Activated CD8-positive, alpha-beta T cell treated with anti-CD3 and anti-CD28 coated beads for 36 hours (primary cell): ENCODE data around the gene STT3A. TPM values are rescaled to one million over a fixed set of nuclear protein-coding genes. Genes with fewer than 3 reads are reported as not detected.

ENCODE experiments used
- ATAC-seq: fragments of 200-7000 bp; cut with Tn5 transposase; one replicate; pipeline ENCODE4 v1.10.0; 2021; ENCODE audit warnings: mild to moderate bottlenecking, moderate library complexity
- CTCF ChIA-PET: fragments of 350-600 bp; sonication (Branson Sonifier 250); formaldehyde crosslinking; loops from one replicate; lab custom pipeline; 2021; ENCODE audit warnings: antibody characterized with exemption; lab: Charles Lee
- POLR2A ChIA-PET: fragments of 350-600 bp; sonication (Branson Sonifier 250); formaldehyde crosslinking; loops from one replicate; lab custom pipeline; 2021; ENCODE audit warnings: antibody characterized with exemption; lab: Charles Lee
- DNase-seq: peaks from one replicate; pipeline ENCODE4 v3.0.0-alpha.2; 2020
- H3K27ac Mint-ChIP-seq: one replicate; pipeline ENCODE4 v1.8.0; 2021; ENCODE audit warnings: mild to moderate bottlenecking, mixed read lengths
- H3K27me3 Mint-ChIP-seq: one replicate; pipeline ENCODE4 v1.8.0; 2021; ENCODE audit warnings: mixed read lengths
- H3K36me3 Mint-ChIP-seq: one replicate; pipeline ENCODE4 v1.8.0; 2021; ENCODE audit warnings: low read depth, mixed read lengths
- H3K4me1 Mint-ChIP-seq: one replicate; pipeline ENCODE4 v1.8.0; 2021; ENCODE audit warnings: low read depth, mixed read lengths
- H3K4me3 Mint-ChIP-seq: one replicate; pipeline ENCODE4 v1.8.0; 2021; ENCODE audit warnings: mild to moderate bottlenecking, moderate library complexity, mixed read lengths
- H3K9me3 Mint-ChIP-seq: one replicate; pipeline ENCODE4 v1.8.0; 2021; ENCODE audit warnings: mixed read lengths
- CTCF ChIP-seq: fragments of 200-600 bp; IDR thresholded peaks from one replicate; pipeline ENCODE4 v1.8.0; 2022; ENCODE audit warnings: antibody characterized with exemption, mild to moderate bottlenecking
- intact Hi-C: fragments of 100-400 bp; cut with micrococcal nuclease; formaldehyde crosslinking; loops from one replicate; pipeline ENCODE4 v1.10.0; 2022
- total RNA-seq, 2 experiments: library from RNA; stranded (reverse); gene quantifications; one replicate each; pipeline ENCODE4 v1.2.3, GENCODE V29; 2021

STT3A gene
- total RNA-seq, 2 experiments from 2014 or later: 111 to 114 TPM

- intact Hi-C loops: loop anchor here (10.0 kb wide), 1 partner anchor 248 kb away; no protein-coding TSS in a partner anchor
- ChIA-PET CTCF (interaction anchor here (0.9 to 2.8 kb wide), 6 partner anchors 9 to 33 kb away, joined by 3 to 8 read pairs (median 4); no protein-coding TSS in a partner anchor), POLR2A (interaction anchor here (0.6 to 5.7 kb wide), 10 partner anchors 10 to 173 kb away, joined by 3 to 43 read pairs (median 6); partner anchors contain the start of genes EI24 and STT3A)
- no peaks in the 10 kb centered on the region for H3K9me3 Mint-ChIP-seq
- H3K27ac Mint-ChIP-seq: peak overlapping the region; percentile 97
- TF ChIP-seq CTCF: peak; percentile 64
- peaks cover 50% of the 10 kb centered on the region for H3K36me3 Mint-ChIP-seq
- ATAC-seq (peak; percentile 48), DNase-seq (peak; percentile 50)
- H3K27me3 Mint-ChIP-seq: no peaks in the 10 kb centered on the region
- peak overlapping the region; percentile 93 for H3K4me3 Mint-ChIP-seq
- peaks cover 22% of the 10 kb centered on the region for H3K4me1 Mint-ChIP-seq
These were observed 33.8 kb downstream of the STT3A start for GRCh38 chr11:125626288-125626950.

GRCh38 chr11:125627236-125627910 lies 34.7 kb downstream of the STT3A start:
- peaks cover 46% of the 10 kb centered on the region for H3K36me3 Mint-ChIP-seq
- TF ChIP-seq CTCF: no peak
- POLR2A ChIA-PET: interaction anchor here (0.6 to 5.7 kb wide), 3 partner anchors 13 to 153 kb away, joined by 3 to 43 read pairs (median 3); partner anchors contain the start of gene STT3A
- DNase-seq: no peak
- H3K9me3 Mint-ChIP-seq: no peaks in the 10 kb centered on the region
- ATAC-seq: no peak
- CTCF ChIA-PET: interaction anchor here (0.7 to 2.8 kb wide), 5 partner anchors 10 to 28 kb away, joined by 3 to 8 read pairs (median 4); no protein-coding TSS in a partner anchor
- peaks cover 23% of the 10 kb centered on the region for H3K4me1 Mint-ChIP-seq
- peak overlapping the region; percentile 93 for H3K4me3 Mint-ChIP-seq
- H3K27me3 Mint-ChIP-seq: no peaks in the 10 kb centered on the region
- intact Hi-C loops: loop anchor here (10.0 kb wide), 1 partner anchor 247 kb away; no protein-coding TSS in a partner anchor
- no peak overlapping the region for H3K27ac Mint-ChIP-seq

- peaks cover 69% of the 10 kb centered on the region for H3K36me3 Mint-ChIP-seq
- no peaks in the 10 kb centered on the region for H3K9me3 Mint-ChIP-seq
- no peaks in the 10 kb centered on the region for H3K4me1 Mint-ChIP-seq
- intact Hi-C loops: no loop called here
- H3K27ac Mint-ChIP-seq: no peak overlapping the region
- DNase-seq (no peak), ATAC-seq (no peak)
- H3K4me3 Mint-ChIP-seq: no peak overlapping the region
- TF ChIP-seq CTCF: no peak
- POLR2A ChIA-PET: no interaction called here
- CTCF ChIA-PET: no interaction called here
- H3K27me3 Mint-ChIP-seq: no peaks in the 10 kb centered on the region
These were observed 45.2 kb downstream of the STT3A start for GRCh38 chr11:125637840-125638239.

GRCh38 chr11:125638315-125638714 lies 45.7 kb downstream of the STT3A start:
- CTCF ChIA-PET: no interaction called here
- Mint-ChIP-seq H3K36me3 (peaks cover 66% of the 10 kb centered on the region), H3K4me3 (no peak overlapping the region), H3K9me3 (no peaks in the 10 kb centered on the region), H3K27ac (no peak overlapping the region), H3K27me3 (no peaks in the 10 kb centered on the region), H3K4me1 (no peaks in the 10 kb centered on the region)
- DNase-seq (no peak), ATAC-seq (no peak)
- intact Hi-C loops: no loop called here
- POLR2A ChIA-PET: no interaction called here
- TF ChIP-seq CTCF: no peak

GRCh38 chr11:125645871-125646270 lies 53.2 kb downstream of the STT3A start:
- ATAC-seq (no peak), DNase-seq (no peak)
- ChIA-PET CTCF (no interaction called here), POLR2A (no interaction called here)
- H3K27me3 Mint-ChIP-seq: no peaks in the 10 kb centered on the region
- H3K4me3 Mint-ChIP-seq: no peak overlapping the region
- TF ChIP-seq CTCF: no peak
- peaks cover 67% of the 10 kb centered on the region for H3K36me3 Mint-ChIP-seq
- H3K4me1 Mint-ChIP-seq: peaks cover 5% of the 10 kb centered on the region
- no peaks in the 10 kb centered on the region for H3K9me3 Mint-ChIP-seq
- intact Hi-C loops: no loop called here
- no peak overlapping the region for H3K27ac Mint-ChIP-seq
